OCI-LY1 (cell line): ENCODE results near the gene CLDN19.

Experiments used
- H2AFZ ChIP-seq: fragments of 200-600 bp; sonication (generic), shearing (Covaris generic); 2 replicates; pipeline ENCODE4 v1.6.0; 2014; ENCODE audit warnings: antibody characterized with exemption, mild to moderate bottlenecking, low read length
- H3F3A ChIP-seq: fragments of 200-600 bp; sonication (generic), shearing (Covaris generic); 2 replicates; pipeline ENCODE4 v1.6.0; 2014; ENCODE audit warnings: mild to moderate bottlenecking, antibody characterized with exemption, low read length, moderate library complexity; ENCODE audit not compliant: insufficient read depth
- H3K27ac ChIP-seq: fragments of 200-600 bp; sonication (generic); 2 replicates; pipeline ENCODE4 v1.5.1; 2014; ENCODE audit warnings: low read length, mixed run types, mild to moderate bottlenecking, low read depth; ENCODE audit not compliant: poor library complexity, severe bottlenecking
- H3K27me3 ChIP-seq: fragments of 200-600 bp; sonication (generic); 2 replicates; pipeline ENCODE4 v1.6.0; 2014; ENCODE audit warnings: antibody characterized with exemption, mild to moderate bottlenecking, low read length, moderate library complexity; ENCODE audit not compliant: insufficient read depth
- H3K36me3 ChIP-seq: fragments of 200-600 bp; sonication (generic); 2 replicates; pipeline ENCODE4 v1.6.1; 2014; ENCODE audit warnings: mild to moderate bottlenecking, antibody characterized with exemption, low read length, moderate library complexity, mixed read lengths; ENCODE audit not compliant: insufficient read depth
- H3K4me1 ChIP-seq: fragments of 200-600 bp; sonication (generic); 2 replicates; pipeline ENCODE4 v1.5.1; 2014; ENCODE audit warnings: mild to moderate bottlenecking, low read length, moderate library complexity; ENCODE audit not compliant: insufficient read depth, severe bottlenecking
- H3K4me2 ChIP-seq: fragments of 200-600 bp; sonication (generic), shearing (Covaris generic); 2 replicates; pipeline ENCODE4 v1.6.1; 2014; ENCODE audit warnings: low read length
- H3K4me3 ChIP-seq: fragments of 200-600 bp; sonication (generic); 2 replicates; pipeline ENCODE4 v1.5.1; 2014; ENCODE audit warnings: low read length, low read depth, mild to moderate bottlenecking, mixed read lengths; ENCODE audit not compliant: poor library complexity, severe bottlenecking
- H3K79me2 ChIP-seq: fragments of 200-600 bp; shearing (Covaris generic); 2 replicates; pipeline ENCODE4 v1.6.1; 2016; ENCODE audit warnings: mixed run types, low read length, mixed read lengths; ENCODE audit not compliant: insufficient read depth
- H3K9ac ChIP-seq: fragments of 200-600 bp; sonication (generic), shearing (Covaris generic); 2 replicates; pipeline ENCODE4 v1.6.1; 2014; ENCODE audit warnings: mild to moderate bottlenecking, low read length, mixed read lengths
- H3K9me2 ChIP-seq: fragments of 200-600 bp; sonication (generic), shearing (Covaris generic); 2 replicates; pipeline ENCODE4 v1.6.1; 2014; ENCODE audit warnings: low read depth, mild to moderate bottlenecking, low read length, mixed read lengths
- H3K9me3 ChIP-seq: fragments of 200-600 bp; shearing (Covaris generic); 2 replicates; pipeline ENCODE4 v1.6.1; 2014; ENCODE audit warnings: low read length, mixed read lengths
- H4K20me1 ChIP-seq: fragments of 200-600 bp; sonication (generic), shearing (Covaris generic); 2 replicates; pipeline ENCODE4 v1.6.0; 2016; ENCODE audit warnings: mild to moderate bottlenecking, low read length; ENCODE audit not compliant: insufficient read depth
- CTCF ChIP-seq: fragments of 200-600 bp; sonication (generic), shearing (Covaris generic); IDR thresholded peaks from 2 replicates; pipeline ENCODE4 v1.5.1; 2017; ENCODE audit warnings: mild to moderate bottlenecking, antibody characterized with exemption, low read length, moderate library complexity, mixed read lengths
- EZH2 ChIP-seq: fragments of 200-600 bp; sonication (generic), shearing (Covaris generic); IDR thresholded peaks from 2 replicates; pipeline ENCODE4 v1.8.0; 2017; ENCODE audit warnings: borderline replicate concordance, mixed run types, mild to moderate bottlenecking, antibody characterized with exemption, low read length, moderate library complexity, mixed read lengths

The CLDN19 gene

GRCh38 chr1:42740851-42741580 is 980 bp upstream of the CLDN19 start:
- Histone ChIP-seq H3K4me1 (no peaks in the 10 kb centered on the region), H3K27ac (no peak overlapping the region), H3K9ac (no peak overlapping the region), H2AFZ (no peak overlapping the region), H3F3A (no peaks in the 10 kb centered on the region), H3K9me3 (no peaks in the 10 kb centered on the region), H3K36me3 (peaks cover 5% of the 10 kb centered on the region; the same call in 1 of the 2 replicates), H3K9me2 (no peaks in the 10 kb centered on the region), H3K4me3 (no peak overlapping the region), H3K27me3 (no peaks in the 10 kb centered on the region), H4K20me1 (no peaks in the 10 kb centered on the region), H3K4me2 (no peak overlapping the region), H3K79me2 (no peaks in the 10 kb centered on the region)
- TF ChIP-seq CTCF (no peak), EZH2 (no peak)

- no peaks in the 10 kb centered on the region for H3K79me2 ChIP-seq
- H3K27ac ChIP-seq = no peak overlapping the region
- H4K20me1 ChIP-seq = no peaks in the 10 kb centered on the region
- no peak for TF ChIP-seq CTCF
- no peaks in the 10 kb centered on the region for H3F3A ChIP-seq
- no peaks in the 10 kb centered on the region for H3K4me1 ChIP-seq
- no peak overlapping the region for H3K4me3 ChIP-seq
- no peak overlapping the region for H3K4me2 ChIP-seq
- no peaks in the 10 kb centered on the region; the same call in 1 of the 2 replicates for H3K27me3 ChIP-seq
- H3K9ac ChIP-seq = no peak overlapping the region
- H3K9me2 ChIP-seq = no peaks in the 10 kb centered on the region
- H3K36me3 ChIP-seq = no peaks in the 10 kb centered on the region
- H3K9me3 ChIP-seq = no peaks in the 10 kb centered on the region
- no peak overlapping the region for H2AFZ ChIP-seq
Measured at GRCh38 chr1:42738678-42739226, 1.3 kb downstream of the CLDN19 start.

GRCh38 chr1:42737986-42738677 is 1.9 kb downstream of the CLDN19 start:
- no peaks in the 10 kb centered on the region for H4K20me1 ChIP-seq
- H3K4me2 ChIP-seq = no peak overlapping the region
- no peaks in the 10 kb centered on the region for H3K9me3 ChIP-seq
- H3K27me3 ChIP-seq = no peaks in the 10 kb centered on the region; the same call in 1 of the 2 replicates
- no peak overlapping the region for H3K27ac ChIP-seq
- no peak overlapping the region for H3K4me3 ChIP-seq
- H3K36me3 ChIP-seq = no peaks in the 10 kb centered on the region
- H2AFZ ChIP-seq = no peak overlapping the region
- no peaks in the 10 kb centered on the region for H3F3A ChIP-seq
- H3K4me1 ChIP-seq = no peaks in the 10 kb centered on the region
- H3K9ac ChIP-seq = no peak overlapping the region
- no peaks in the 10 kb centered on the region for H3K79me2 ChIP-seq
- no peaks in the 10 kb centered on the region for H3K9me2 ChIP-seq
- TF ChIP-seq EZH2 = no peak
- no peak for TF ChIP-seq CTCF
